K562 (cell line): ENCODE measurements around the gene BBC3. TPM values are rescaled to one million over a fixed set of nuclear protein-coding genes. Genes with fewer than 3 reads are reported as not detected.
"Not testable (repeated sequence)": the region's sequence is repeated elsewhere in the genome, so short reads cannot be mapped to it uniquely, and the experiment has no call there.

ENCODE experiments used
- ATAC-seq: fragments of 200-7000 bp; cut with Tn5 transposase; 3 replicates; pipeline ENCODE4 v1.9.1; 2020; ENCODE audit warnings: moderate library complexity
- BruUV-seq: library from RNA; stranded (reverse); fragments of 400-500 nt; replicated peaks from 2 replicates; lab custom pipeline; 2021; lab: Mats Ljungman, UMichigan
- CTCF ChIA-PET: fragments of 300-600 bp; formaldehyde crosslinking; extraction: SDS; loops from one replicate; lab custom pipeline; 2021; ENCODE audit warnings: low intra/inter-chr PET ratio; lab: Yijun Ruan, JAX
- POLR2A ChIA-PET: fragments of 300-600, 350-650 bp; sonication (Branson Sonifier 250); formaldehyde crosslinking; extraction: SDS; loops from one replicate; lab custom pipeline; 2021; ENCODE audit warnings: antibody characterized with exemption, inconsistent platforms; lab: Yijun Ruan, JAX
- DNase-seq, 4 experiments: peaks; one replicate each; pipeline versions ENCODE4 v3.0.0 to v3.0.0-alpha.2; 2011 to 2018; ENCODE audit warnings: low spot score in 3 of 4, mixed read lengths in 3 of 4; ENCODE audit errors: extremely low read depth in 1 of 4
- FAIRE-seq: peaks from 2 replicates; lab custom pipeline; 2011; peaks lifted over from hg19 to GRCh38; lab: Jason Lieb, UNC
- H2AFZ ChIP-seq: 2 replicates; pipeline ENCODE4 v1.6.0; 2011; ENCODE audit warnings: low read depth, low read length, control low read depth, inconsistent platforms
- H3K27ac ChIP-seq: fragments of 200-600 bp; 3 replicates; pipeline ENCODE4 v1.8.0; 2011; ENCODE audit warnings: low read depth, mild to moderate bottlenecking, control low read depth, inconsistent platforms, low read length, moderate library complexity, mixed read lengths; ENCODE audit errors: extremely low read depth
- H3K27me3 ChIP-seq, 2 experiments: fragments of 300-600 bp in 1 of 2; 2 replicates in 1 of 2; 3 replicates in 1 of 2; pipeline versions ENCODE4 v1.6.0 to v1.8.0; 2011; ENCODE audit warnings: inconsistent platforms in 2 of 2, low read length in 2 of 2, mild to moderate bottlenecking in 1 of 2, mixed read lengths in 1 of 2, moderate library complexity in 1 of 2; ENCODE audit not compliant: control insufficient read depth in 2 of 2, insufficient read depth in 2 of 2
- H3K36me3 ChIP-seq: fragments of 300-600 bp; 3 replicates; pipeline ENCODE4 v1.8.0; 2011; ENCODE audit warnings: mild to moderate bottlenecking, low read length, inconsistent platforms; ENCODE audit not compliant: control insufficient read depth, insufficient read depth
- H3K4me1 ChIP-seq, 2 experiments: fragments of 200-600 bp in 1 of 2; replicated peaks in 1 of 2; 2 replicates in 1 of 2; 3 replicates in 1 of 2; pipeline versions ENCODE4 v1.5.1 to v1.8.0; 2011; ENCODE audit warnings: inconsistent platforms in 2 of 2, low read length in 2 of 2, mild to moderate bottlenecking in 1 of 2, mixed read lengths in 1 of 2, moderate library complexity in 1 of 2; ENCODE audit not compliant: control insufficient read depth in 2 of 2, insufficient read depth in 2 of 2
- H3K4me2 ChIP-seq: 2 replicates; pipeline ENCODE4 v1.6.1; 2011; ENCODE audit warnings: low read length, control low read depth, inconsistent platforms, mixed read lengths; ENCODE audit not compliant: insufficient read depth
- H3K4me3 ChIP-seq: fragments of 200-600 bp; sonication (generic), shearing (Covaris generic); 2 replicates; pipeline ENCODE4 v1.5.1; 2016; ENCODE audit warnings: control low read depth, inconsistent platforms
- H3K79me2 ChIP-seq: fragments of 200-600 bp; 3 replicates; pipeline ENCODE4 v1.8.0; 2011; ENCODE audit warnings: low read length, inconsistent platforms; ENCODE audit not compliant: control insufficient read depth, insufficient read depth
- H3K9ac ChIP-seq, 2 experiments: 2 replicates each; pipeline versions ENCODE4 v1.6.0 to v1.6.1; 2011; ENCODE audit warnings: low read depth in 2 of 2, low read length in 2 of 2, control low read depth in 1 of 2, inconsistent platforms in 1 of 2, mild to moderate bottlenecking in 1 of 2, mixed read lengths in 1 of 2; ENCODE audit not compliant: insufficient read depth in 1 of 2
- H3K9me1 ChIP-seq: one replicate; pipeline ENCODE4 v1.6.0; 2011; ENCODE audit warnings: inconsistent platforms, mild to moderate bottlenecking, low read length, moderate library complexity; ENCODE audit not compliant: control insufficient read depth, insufficient read depth
- H3K9me3 ChIP-seq: replicated peaks from 2 replicates; pipeline ENCODE4 v1.5.1; 2011; ENCODE audit warnings: low read depth, low read length, inconsistent platforms; ENCODE audit not compliant: control insufficient read depth, insufficient read depth
- H4K20me1 ChIP-seq: replicated peaks from 2 replicates; pipeline ENCODE4 v1.6.1; 2011; ENCODE audit warnings: low read length, inconsistent platforms, mixed read lengths; ENCODE audit not compliant: control insufficient read depth, insufficient read depth
- CBX1 ChIP-seq: sonication (generic); IDR thresholded peaks from 2 replicates; pipeline ENCODE4 v1.6.1; 2016; ENCODE audit warnings: antibody characterized with exemption, low read depth, mild to moderate bottlenecking
- TOE1 ChIP-seq, 2 experiments: fragments of 450-650 bp in 1 of 2; sonication (generic) in 1 of 2; formaldehyde crosslinking in 1 of 2; IDR thresholded peaks; 2 replicates each; pipeline versions ENCODE4 v1.7.1 to v1.8.0; 2016 to 2022; ENCODE audit warnings: borderline replicate concordance in 2 of 2, mild to moderate bottlenecking in 2 of 2, antibody characterized with exemption in 1 of 2, inconsistent platforms in 1 of 2, low read depth in 1 of 2, missing genetic modification reagents in 1 of 2, moderate library complexity in 1 of 2
- ZNF121 ChIP-seq: sonication (generic); formaldehyde crosslinking; conservative IDR thresholded peaks from 2 replicates; pipeline ENCODE4 v1.8.0; 2022; ENCODE audit warnings: missing genetic modification reagents
- ZNF175 ChIP-seq: fragments of 200-800 bp; sonication (Bioruptor generic); IDR thresholded peaks from 2 replicates; pipeline ENCODE4 v1.6.1; 2016; ENCODE audit warnings: low read depth, mild to moderate bottlenecking, missing genetic modification characterization, missing compliant biosample characterization
- ZNF384 ChIP-seq: IDR thresholded peaks from 2 replicates; pipeline ENCODE4 v1.6.1; 2012; ENCODE audit warnings: low read depth, low read length, improper control_type of control experiment
- WGBS: fragments of 100-300 bp; shearing (Covaris generic); methylation state at CpG from one replicate; pipeline ENCODE4 v1.1.6; 2016; ENCODE audit warnings: low coverage, mixed read lengths; ENCODE audit not compliant: insufficient coverage; ENCODE audit errors: missing lambda C conversion rate; 5-methylcytosine and 5-hydroxymethylcytosine counted together
- in situ Hi-C: fragments of 300-500 bp; cut with MboI; formaldehyde crosslinking; loops from 4 replicates; pipeline ENCODE4 v1.15.0; 2018; ENCODE audit warnings: inconsistent platforms, mixed read lengths
- intact Hi-C: fragments of 100-400 bp; cut with micrococcal nuclease; formaldehyde crosslinking; loops from 2 replicates; pipeline ENCODE4 v1.14.2; 2022
- polyA plus RNA-seq, 8 experiments: library from polyadenylated mRNA; depleted of rRNA in 4 of 8; stranded (reverse) in 5 of 8; unstranded in 3 of 8; fragments of >200 nt; fragmentation: Nextera tagmentation in 2 of 8; fragmentation: Illumina TruSeq in 1 of 8; extraction: Ambion mirVana in 2 of 8; extraction: Trizol in 1 of 8; gene quantifications; 2 replicates each; pipeline versions ENCODE4 v1.2.1 to v1.2.3, GENCODE V29; 2011 to 2014; ENCODE audit warnings: inconsistent platforms in 1 of 8, missing spikeins in 1 of 8
- total RNA-seq, 7 experiments: library from RNA; depleted of rRNA in 6 of 7; stranded (reverse); fragments of >200 nt in 6 of 7; fragmentation: Illumina TruSeq in 2 of 7; extraction: Trizol in 2 of 7; gene quantifications; 2 replicates each; pipeline versions ENCODE4 v1.2.1 to v1.2.3, GENCODE V29; 2011 to 2021; ENCODE audit warnings: low replicate concordance in 1 of 7
- TF ChIP-seq, protein P1 (sequence below): fragments of 450-650 bp; formaldehyde crosslinking; IDR thresholded peaks from 2 replicates; pipeline ENCODE4 v1.4.0; 2020; ENCODE audit warnings: mild to moderate bottlenecking, moderate library complexity
- TF ChIP-seq, protein P2 (sequence below): fragments of 450-650 bp; IDR thresholded peaks from 2 replicates; pipeline ENCODE4 v1.6.1; 2018; ENCODE audit not compliant: partially characterized antibody

BBC3 gene
- total and polyA plus RNA-seq, 9 of the 15 experiments (the other 6 are each of a cell fraction or from before 2014, with no cell fraction given), result 0.15 to 30.7 (median 4.8) TPM

DNA sequence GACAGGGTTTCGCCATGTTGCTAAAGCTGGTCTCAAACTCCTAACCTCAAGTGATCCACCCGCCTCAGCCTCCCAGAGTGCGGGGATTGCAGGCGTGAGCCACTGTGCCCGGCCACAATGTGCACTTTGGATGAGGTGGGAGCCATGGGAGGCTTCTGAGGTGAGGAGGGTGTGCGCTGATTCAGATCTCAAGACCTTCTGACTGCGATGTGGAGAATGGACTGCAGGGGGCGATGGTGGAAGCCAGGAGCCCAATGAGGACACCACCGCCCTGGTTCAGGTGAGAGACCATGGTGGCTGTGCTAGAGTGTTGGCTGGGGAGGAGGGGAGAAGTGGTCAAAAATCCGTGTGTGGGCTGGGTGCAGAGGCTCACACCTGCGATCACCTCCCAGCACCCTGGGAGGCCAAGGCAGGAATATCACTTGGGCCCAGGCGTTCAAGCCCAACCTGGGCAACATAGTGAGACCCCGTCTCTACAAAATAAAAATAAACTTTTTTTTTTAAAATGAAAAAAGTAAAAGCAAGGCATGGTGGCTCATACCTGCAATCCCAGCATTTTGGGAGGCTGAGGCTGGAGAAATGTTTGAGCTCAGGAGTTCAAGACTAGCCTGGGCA is 49.3 kb upstream of the BBC3 start (continued):
- TF ChIP-seq, protein P1, sequence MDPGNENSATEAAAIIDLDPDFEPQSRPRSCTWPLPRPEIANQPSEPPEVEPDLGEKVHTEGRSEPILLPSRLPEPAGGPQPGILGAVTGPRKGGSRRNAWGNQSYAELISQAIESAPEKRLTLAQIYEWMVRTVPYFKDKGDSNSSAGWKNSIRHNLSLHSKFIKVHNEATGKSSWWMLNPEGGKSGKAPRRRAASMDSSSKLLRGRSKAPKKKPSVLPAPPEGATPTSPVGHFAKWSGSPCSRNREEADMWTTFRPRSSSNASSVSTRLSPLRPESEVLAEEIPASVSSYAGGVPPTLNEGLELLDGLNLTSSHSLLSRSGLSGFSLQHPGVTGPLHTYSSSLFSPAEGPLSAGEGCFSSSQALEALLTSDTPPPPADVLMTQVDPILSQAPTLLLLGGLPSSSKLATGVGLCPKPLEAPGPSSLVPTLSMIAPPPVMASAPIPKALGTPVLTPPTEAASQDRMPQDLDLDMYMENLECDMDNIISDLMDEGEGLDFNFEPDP (CRISPR knock-in tag), result no peak
- 0 out of 2 replicates have a peak, but pooled peaks have one; percentile 23 for TF ChIP-seq CBX1
- TF ChIP-seq TOE1 (IDR thresholded peaks at IDR 0.05; ENCODE audit: borderline replicate concordance), result no peak
- no peak for TF ChIP-seq TOE1 (CRISPR knock-in tag; IDR thresholded peaks at IDR 0.05; ENCODE audit: borderline replicate concordance, low read depth)
- no peak for TF ChIP-seq ZNF175

DNA sequence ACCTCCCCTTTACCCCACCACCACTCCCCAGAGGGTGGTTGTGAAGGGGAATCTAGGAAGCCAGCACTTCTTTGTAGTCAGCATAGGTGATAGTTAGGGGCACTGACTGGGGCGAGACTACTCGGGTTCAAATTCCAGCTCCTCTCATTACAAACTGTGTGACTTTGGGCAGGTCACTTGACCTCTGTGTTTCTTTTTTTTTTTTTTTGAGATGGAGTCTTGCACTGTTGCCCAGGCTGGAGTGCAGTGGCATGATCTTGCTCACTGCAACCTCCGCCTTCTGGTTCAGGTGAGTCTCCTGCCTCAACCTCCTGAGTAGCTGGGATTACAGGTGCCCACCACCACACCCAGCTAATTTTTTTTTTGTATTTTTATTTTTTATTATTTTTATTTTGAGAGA is 45.5 kb upstream of the BBC3 start:
- Histone ChIP-seq H3K4me2 (peak overlapping the region; percentile 80), H3K4me3 (peak overlapping the region; percentile 60; the same call in 1 of the 2 replicates), H3K4me1 (peaks cover 35 to 66% of the 10 kb centered on the region in 2 experiments), H3K36me3 (peaks cover 12% of the 10 kb centered on the region; the same call in 1 of the 3 replicates), H3K79me2 (peaks cover 20% of the 10 kb centered on the region), H3K9ac (peak overlapping the region; percentile 54 to 95; a peak in 3 of 4 replicates)
- in situ Hi-C loops, BruUV-seq, H3K9me3 ChIP-seq, H3K27me3 ChIP-seq, H3K9me1 ChIP-seq, CTCF ChIA-PET, H4K20me1 ChIP-seq, ATAC-seq, H2AFZ ChIP-seq: not testable (repeated sequence)
- 89% methylated on average over 3 of the region's 3 CpGs for WGBS
- POLR2A ChIA-PET, result interaction anchor here (0.7 to 3.2 kb wide), 6 partner anchors 9 to 220 kb away, joined by 3 to 25 read pairs (median 5); partner anchors contain the start of gene CCDC9
- TF ChIP-seq, protein P2, sequence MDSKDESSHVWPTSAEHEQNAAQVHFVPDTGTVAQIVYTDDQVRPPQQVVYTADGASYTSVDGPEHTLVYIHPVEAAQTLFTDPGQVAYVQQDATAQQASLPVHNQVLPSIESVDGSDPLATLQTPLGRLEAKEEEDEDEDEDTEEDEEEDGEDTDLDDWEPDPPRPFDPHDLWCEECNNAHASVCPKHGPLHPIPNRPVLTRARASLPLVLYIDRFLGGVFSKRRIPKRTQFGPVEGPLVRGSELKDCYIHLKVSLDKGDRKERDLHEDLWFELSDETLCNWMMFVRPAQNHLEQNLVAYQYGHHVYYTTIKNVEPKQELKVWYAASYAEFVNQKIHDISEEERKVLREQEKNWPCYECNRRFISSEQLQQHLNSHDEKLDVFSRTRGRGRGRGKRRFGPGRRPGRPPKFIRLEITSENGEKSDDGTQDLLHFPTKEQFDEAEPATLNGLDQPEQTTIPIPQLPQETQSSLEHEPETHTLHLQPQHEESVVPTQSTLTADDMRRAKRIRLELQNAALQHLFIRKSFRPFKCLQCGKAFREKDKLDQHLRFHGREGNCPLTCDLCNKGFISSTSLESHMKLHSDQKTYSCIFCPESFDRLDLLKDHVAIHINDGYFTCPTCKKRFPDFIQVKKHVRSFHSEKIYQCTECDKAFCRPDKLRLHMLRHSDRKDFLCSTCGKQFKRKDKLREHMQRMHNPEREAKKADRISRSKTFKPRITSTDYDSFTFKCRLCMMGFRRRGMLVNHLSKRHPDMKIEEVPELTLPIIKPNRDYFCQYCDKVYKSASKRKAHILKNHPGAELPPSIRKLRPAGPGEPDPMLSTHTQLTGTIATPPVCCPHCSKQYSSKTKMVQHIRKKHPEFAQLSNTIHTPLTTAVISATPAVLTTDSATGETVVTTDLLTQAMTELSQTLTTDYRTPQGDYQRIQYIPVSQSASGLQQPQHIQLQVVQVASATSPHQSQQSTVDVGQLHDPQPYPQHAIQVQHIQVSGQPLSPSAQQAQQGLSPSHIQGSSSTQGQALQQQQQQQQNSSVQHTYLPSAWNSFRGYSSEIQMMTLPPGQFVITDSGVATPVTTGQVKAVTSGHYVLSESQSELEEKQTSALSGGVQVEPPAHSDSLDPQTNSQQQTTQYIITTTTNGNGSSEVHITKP, result peak; percentile 57
- TF ChIP-seq ZNF121 (CRISPR knock-in tag) (peak; percentile 62; the same call in 1 of the 2 replicates), ZNF384 (0 out of 2 replicates have a peak, but pooled peaks have one; percentile 26)
- TF ChIP-seq, all 486 proteins: peak for 3; not testable (repeated sequence) for 483
- intact Hi-C loops, FAIRE-seq, DNase-seq: not testable (repeated sequence)
- H3K27ac ChIP-seq, result peak overlapping the region; percentile 78; the same call in 1 of the 3 replicates
